ENCODE results near the gene PNLIPRP1.

Gene PNLIPRP1

DNA sequence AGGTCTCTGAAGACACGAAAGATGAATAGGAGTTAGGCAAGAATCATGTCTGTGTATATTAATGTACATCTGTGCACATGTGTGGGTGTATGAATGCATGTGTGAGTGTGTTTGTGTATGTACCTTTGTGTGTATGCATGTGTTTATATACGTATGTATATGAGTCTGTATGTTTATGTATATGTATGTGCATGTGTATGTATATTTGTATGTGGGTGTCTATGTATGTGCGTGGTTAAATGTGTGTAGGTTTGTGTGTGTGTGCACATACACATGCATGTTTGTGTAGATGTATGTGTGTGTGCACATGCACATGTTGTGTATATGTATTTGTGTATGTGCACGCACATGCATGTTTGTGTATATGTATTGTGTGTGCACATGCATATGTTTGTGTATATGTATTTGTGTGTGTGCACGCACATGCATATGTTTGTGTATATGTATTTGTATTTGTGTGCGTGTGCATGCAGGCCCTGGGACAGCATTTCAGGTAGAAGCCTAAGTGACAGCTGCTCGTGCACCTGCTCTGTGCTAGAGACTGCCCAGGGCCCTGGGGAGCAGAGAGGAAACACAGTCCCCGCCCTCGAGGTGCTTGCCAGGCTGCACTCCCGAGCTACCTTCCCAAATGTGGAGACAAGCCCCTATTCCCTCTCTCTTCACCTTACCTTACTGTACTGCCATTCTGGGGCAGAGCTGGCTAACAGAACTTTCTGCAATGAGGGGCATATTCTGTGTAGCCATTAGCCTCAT lies 12.1 kb downstream of the PNLIPRP1 start:
- no peak for DNase-seq

DNA sequence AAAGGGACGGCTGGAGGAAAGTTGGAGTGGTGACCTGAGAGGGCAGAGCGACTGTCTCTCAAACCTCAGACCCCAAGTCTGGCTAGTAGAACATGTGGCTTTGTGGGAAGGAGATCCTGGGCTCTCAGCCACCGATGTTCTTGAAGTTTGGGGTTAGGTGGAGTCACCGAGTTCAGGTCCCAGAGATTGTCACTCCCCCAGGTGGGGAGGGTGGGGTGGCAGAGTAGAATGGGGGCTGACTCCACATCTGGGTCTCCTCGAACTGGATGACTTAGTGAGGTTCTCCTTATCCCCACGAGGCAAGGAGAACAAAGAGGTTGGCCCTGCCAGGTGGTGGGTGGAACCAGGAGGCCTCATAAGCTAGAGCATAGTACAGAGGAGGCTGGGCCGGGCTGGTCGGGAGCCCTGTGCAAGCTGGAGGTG lies 15.3 kb downstream of the PNLIPRP1 start:
- no peak for DNase-seq

DNA sequence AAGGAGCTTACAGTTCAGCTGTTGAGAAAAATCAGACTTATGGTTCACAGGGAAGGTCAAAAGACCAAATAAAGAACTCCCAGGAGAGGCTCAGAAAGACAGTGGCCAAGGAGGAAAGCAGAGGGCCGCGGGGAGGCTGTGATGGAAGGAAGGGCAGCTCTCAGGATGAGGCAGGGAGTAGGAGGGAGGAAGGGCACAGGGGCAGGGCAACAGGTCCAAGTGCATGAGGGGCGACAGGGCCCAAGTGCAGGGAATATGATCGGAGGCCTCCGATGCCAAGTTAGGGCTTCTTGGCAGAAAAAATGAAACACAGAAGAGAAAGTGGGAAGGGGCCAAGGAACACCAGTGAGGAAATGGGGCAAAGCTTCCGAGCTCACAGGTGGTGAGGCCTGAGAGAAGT lies 16.6 kb downstream of the PNLIPRP1 start:
- no peak for DNase-seq

GRCh38 chr10:116608686-116609594 lies 18.2 kb downstream of the PNLIPRP1 start:
- DNase-seq = no peak

- no peak for DNase-seq
Observed at GRCh38 chr10:116610443-116611152, 19.8 kb downstream of the PNLIPRP1 start.

DNA sequence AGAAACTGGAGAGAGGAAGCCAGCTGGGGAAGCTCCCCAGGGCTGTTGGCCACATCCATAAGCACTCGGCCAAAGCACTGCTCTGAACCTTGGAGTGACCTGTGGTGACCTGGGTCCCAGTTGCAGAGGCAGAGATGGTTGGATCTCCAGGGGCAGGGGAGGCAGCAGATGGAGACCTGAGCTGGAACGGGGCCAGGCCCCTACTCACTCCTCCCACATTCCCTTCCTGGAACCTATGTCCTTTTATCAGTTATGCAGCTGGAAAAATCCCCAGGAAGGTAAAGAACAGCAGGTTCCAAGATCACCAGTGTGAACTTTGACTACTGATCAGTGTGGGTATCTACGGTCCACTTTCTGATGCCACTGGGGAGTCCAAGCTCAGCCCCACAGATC lies 20.4 kb downstream of the PNLIPRP1 start:
- no peak for DNase-seq

DNA sequence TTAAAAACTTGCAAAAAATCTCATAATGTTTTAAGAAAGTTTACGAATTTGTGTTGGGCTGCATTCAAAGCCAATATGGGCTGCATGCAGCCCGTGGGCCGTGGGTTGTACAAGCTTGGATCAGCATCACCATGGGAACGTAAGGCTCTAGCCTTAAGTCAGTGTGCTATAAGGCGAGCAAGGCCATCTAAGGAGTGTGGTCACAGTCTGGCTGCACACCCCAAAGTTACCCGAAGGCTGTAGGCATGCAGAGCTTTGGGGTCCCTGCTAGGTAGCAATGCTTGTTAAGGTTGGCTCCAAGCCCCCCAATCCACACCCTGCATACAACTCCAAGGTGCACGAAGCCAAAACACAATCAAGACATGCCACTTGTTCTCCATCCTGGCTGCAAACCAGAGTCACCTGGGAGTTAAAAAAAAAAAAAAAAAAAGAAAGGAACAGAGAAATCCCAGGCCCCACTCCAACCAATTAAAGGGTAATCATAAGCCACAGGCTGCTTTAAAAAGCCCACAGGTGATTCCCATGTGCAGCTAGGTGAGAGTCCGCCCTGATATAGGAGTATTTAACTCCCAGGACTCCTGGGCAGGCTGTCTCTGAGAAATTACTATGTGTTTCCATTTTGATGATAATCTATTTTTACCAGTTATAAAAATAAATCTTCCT lies 21.5 kb downstream of the PNLIPRP1 start:
- no peak for DNase-seq

DNA sequence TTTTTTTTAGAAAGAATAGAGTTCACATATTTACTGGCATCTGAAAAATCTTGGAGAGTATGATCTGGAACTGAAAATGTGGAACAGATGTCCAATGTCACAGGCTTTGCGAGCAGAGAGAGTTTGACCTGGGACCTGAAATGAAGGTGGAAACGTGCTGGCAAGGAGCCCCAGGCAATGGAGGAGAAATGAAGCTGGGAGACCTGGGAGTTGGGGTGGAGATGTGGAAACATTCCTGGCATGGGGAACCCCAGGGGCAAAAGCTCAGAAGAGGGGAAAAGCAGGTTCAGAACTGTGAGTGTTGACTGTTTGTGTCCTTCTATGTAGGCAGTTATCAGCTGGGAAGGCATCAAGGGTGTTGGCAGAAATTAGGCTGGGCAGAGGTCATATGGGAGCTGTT lies 22.7 kb downstream of the PNLIPRP1 start:
- no peak for DNase-seq

DNA sequence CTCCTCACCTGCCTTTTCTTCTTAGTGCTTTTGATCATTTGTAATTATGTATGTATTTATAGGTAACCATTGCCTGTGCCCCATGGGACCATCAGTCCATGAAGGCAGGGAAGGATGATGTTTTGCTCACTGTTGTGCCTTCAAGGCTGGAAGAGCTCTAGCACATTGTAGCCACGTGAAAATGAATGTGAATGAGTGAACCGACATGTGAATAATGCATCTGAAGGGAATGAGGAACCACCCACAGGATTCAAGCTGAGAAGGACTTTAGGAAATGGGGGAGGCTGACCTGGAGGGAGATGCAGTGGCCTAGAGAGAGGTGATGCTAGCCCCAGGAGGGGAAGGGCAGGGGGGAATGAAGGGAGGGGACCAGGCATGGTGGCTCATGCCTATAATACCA lies 24.0 kb downstream of the PNLIPRP1 start:
- no peak for DNase-seq

GRCh38 chr10:116615199-116615776 lies 24.5 kb downstream of the PNLIPRP1 start:
- no peak for DNase-seq

GRCh38 chr10:116620423-116621400 lies 30.0 kb downstream of the PNLIPRP1 start, which contains the start of gene PNLIPRP2:
Gene PNLIPRP2 (plus strand): TSS chr10:116620953.
- DNase-seq = no peak

- DNase-seq = no peak
Observed at GRCh38 chr10:116621476-116621875, 30.7 kb downstream of the PNLIPRP1 start.

DNA sequence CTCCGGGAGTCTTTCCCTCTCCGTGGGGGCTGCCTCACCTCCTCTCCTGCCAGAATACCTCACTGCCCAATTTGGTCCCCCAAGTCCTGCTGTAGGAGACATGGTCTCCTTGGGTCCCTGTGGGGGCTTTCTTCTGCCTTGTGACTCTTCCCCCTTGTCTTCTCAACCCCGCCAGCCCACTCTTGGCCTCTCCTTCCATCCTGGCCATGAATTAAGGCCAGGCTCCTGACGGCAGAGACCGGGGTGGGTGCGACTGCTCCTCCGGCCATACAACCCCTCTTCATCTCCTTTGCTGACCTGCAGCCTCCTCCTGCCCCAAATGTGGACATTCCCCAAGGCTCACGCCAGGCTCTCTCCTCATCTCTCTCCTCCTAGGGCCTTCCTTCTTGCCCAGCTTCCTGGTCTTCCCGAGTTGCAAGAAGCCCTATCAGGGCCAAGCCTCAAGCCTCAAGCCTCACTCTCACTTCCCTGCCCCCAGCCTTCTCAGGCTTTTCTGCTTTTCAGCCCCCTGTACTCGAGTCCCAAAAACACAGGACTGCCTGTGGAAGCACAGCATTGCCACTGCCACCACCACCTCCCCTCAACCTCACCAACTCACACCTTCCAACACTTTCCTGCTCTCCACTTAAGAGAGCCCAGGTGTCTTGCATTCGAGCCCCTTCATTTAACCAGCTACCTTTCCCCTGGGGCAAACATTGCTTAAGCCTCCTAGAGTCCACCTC lies 31.3 kb downstream of the PNLIPRP1 start:
- no peak for DNase-seq

DNA sequence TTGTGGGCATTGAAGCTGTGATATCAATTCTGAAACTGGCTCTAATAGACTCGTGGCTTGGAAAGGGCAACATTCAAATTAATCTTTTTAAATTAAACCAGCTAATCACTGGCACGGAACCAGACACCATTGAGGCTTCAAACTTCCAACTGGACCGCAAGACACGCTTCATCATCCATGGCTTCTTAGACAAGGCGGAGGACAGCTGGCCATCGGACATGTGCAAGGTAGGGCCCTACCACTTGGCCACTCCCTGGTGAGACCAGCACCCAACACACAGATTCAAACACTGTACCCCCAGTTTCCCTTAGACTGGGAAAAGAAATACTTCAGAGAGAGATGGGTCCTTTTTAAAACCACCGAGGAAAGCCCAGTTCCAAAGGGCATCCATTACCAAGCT lies 35.1 kb downstream of the PNLIPRP1 start:
- DNase-seq = no peak

DNA sequence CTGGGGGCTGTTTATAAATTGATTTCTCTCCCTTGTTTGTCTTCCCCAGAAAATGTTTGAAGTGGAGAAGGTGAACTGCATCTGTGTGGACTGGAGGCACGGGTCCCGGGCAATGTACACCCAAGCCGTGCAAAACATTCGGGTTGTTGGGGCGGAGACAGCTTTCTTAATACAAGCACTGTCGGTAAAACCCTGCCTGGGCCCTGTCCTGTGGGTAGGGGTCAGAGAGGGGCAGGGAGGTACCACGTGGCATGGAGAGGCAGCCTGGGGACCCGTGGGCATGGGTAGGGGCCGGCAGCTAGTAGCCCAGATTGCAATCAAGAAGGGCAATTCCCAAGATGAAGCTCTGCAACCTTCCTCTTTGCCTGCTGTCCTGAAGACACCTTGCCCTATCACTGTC lies 36.1 kb downstream of the PNLIPRP1 start:
- no peak for DNase-seq

DNA sequence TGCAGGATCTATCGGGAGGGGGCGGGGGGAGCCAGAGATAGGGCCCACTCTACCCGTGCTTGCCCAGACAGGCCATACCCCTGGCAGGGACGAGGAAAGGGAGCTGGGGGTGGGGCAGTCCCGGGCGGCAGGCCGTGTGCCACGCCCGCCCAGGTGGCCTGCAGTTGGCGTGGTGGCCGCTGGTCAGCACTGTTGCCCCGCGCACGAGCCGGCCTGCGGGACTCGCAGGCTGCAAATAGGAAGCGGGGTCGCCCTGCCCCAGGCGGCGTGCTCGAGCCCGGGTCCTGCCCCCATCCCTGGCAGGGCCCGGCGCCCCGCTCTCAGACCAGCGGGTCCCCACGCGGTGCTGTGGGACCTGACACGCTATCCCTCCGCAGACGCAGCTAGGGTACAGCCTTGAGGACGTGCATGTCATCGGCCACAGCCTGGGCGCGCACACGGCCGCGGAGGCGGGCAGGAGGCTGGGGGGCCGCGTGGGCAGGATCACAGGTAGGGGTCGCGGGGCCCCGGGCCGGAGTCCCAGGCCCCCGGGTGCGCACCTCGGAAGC lies 36.7 kb downstream of the PNLIPRP1 start:
- DNase-seq = no peak

- no peak for DNase-seq
Observed at GRCh38 chr10:116629340-116629739, 38.6 kb downstream of the PNLIPRP1 start.

- no peak for DNase-seq
Observed at GRCh38 chr10:116630020-116630419, 39.3 kb downstream of the PNLIPRP1 start.

GRCh38 chr10:116631871-116632295 lies 41.1 kb downstream of the PNLIPRP1 start:
- DNase-seq = no peak

DNA sequence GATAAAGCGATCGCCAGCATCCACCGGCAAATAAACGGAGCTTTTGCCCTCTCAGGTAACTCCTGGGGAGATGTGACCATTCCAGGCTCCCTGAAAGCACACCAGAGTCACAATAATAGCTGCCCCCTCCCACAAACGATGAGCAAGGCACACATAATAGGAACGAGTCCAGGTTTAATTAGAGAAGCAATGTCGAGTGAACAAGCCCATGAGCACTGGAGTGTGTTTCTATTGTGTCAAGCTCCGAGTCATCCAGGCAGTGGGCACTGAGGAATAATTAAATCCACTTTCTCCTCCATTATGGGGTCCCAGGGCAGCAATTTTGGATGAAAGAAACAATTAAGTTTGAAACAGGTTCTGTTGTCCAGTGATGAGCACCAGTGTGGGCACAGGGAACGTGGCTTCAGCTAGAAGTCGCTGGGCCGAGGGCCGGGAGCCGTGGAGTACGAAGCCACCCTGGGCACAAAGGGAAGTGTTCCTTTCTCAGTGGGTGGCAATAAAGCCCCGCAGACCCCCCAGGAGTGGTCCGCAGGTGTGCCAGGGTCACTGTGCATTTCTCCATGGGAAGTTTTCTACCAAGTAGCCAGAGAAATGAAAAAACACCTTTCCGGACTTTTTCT lies 41.9 kb downstream of the PNLIPRP1 start:
- no peak for DNase-seq

Measured in NCI-H1105 treated with DMSO at 0.1 percent for 48 hours (cell line).